Skeletal muscle tissue (tissue), 4 donors: ENCODE data around the gene ZBED5. TPM values are rescaled to one million over a fixed set of nuclear protein-coding genes. Genes with fewer than 3 reads are reported as not detected.

Experiments
- H3K27ac ChIP-seq: one replicate; pipeline ENCODE4 v1.7.0; 2013; ENCODE audit warnings: mild to moderate bottlenecking, low read depth, low read length, inconsistent platforms
- H3K27me3 ChIP-seq, 3 donors: one replicate each; pipeline ENCODE4 v1.7.0; 2013; ENCODE audit warnings: low read length in 3 of 3; ENCODE audit not compliant: control insufficient read depth in 3 of 3, insufficient read depth in 3 of 3
- H3K36me3 ChIP-seq, 3 donors: one replicate each; pipeline ENCODE4 v1.7.0; 2013; ENCODE audit warnings: low read length in 3 of 3; ENCODE audit not compliant: control insufficient read depth in 3 of 3, insufficient read depth in 3 of 3
- H3K4me1 ChIP-seq, 3 donors: one replicate each; pipeline ENCODE4 v1.7.0; 2013; ENCODE audit warnings: low read length in 3 of 3, mild to moderate bottlenecking in 3 of 3; ENCODE audit not compliant: control insufficient read depth in 3 of 3, insufficient read depth in 3 of 3
- H3K4me3 ChIP-seq, 3 donors: one replicate each; pipeline ENCODE4 v1.7.0; 2013; ENCODE audit warnings: low read length in 3 of 3
- H3K9ac ChIP-seq, 3 donors: one replicate each; pipeline ENCODE4 v1.7.0; 2013; ENCODE audit warnings: low read length in 3 of 3, mild to moderate bottlenecking in 3 of 3, moderate library complexity in 2 of 3, low read depth in 1 of 3
- H3K9me3 ChIP-seq, 3 donors: one replicate each; pipeline ENCODE4 v1.7.0; 2013; ENCODE audit warnings: low read length in 3 of 3; ENCODE audit not compliant: control insufficient read depth in 3 of 3
- total RNA-seq: library from RNA; depleted of rRNA; stranded (reverse); fragments of >200 nt; gene quantifications from one replicate; pipeline ENCODE4 v1.2.3, GENCODE V29; 2014
- donor health status: Osteomylitis.

ZBED5 gene
- total RNA-seq, 1 donor from 2014 or later, result 21.4 TPM

GRCh38 chr11:10818594-10818993 lies 39.3 kb downstream of the ZBED5 start:
- Histone ChIP-seq H3K36me3 (peaks cover 0 to 2% (median 0%) of the 10 kb centered on the region in 3 donors), H3K27me3 (no peaks in the 10 kb centered on the region), H3K9me3 (no peaks in the 10 kb centered on the region), H3K4me3 (no peak overlapping the region), H3K9ac (no peak overlapping the region), H3K4me1 (no peaks in the 10 kb centered on the region), H3K27ac (no peak overlapping the region)

GRCh38 chr11:10813945-10814344 lies 43.9 kb downstream of the ZBED5 start:
- H3K4me3 ChIP-seq, result no peak overlapping the region
- no peak overlapping the region for H3K27ac ChIP-seq
- H3K4me1 ChIP-seq, result peaks cover 0 to 9% (median 6%) of the 10 kb centered on the region in 3 donors
- H3K9ac ChIP-seq, result no peak overlapping the region
- H3K27me3 ChIP-seq, result no peaks in the 10 kb centered on the region
- no peaks in the 10 kb centered on the region for H3K9me3 ChIP-seq
- no peaks in the 10 kb centered on the region for H3K36me3 ChIP-seq

GRCh38 chr11:10809373-10810160 lies 48.3 kb downstream of the ZBED5 start:
- Histone ChIP-seq H3K27ac (peak overlapping the region; percentile 99), H3K9me3 (no peaks in the 10 kb centered on the region), H3K9ac (peak overlapping the region; percentile 84 to 99 (median 97)), H3K4me3 (peak overlapping the region; percentile 95 to 99 (median 99)), H3K4me1 (peaks cover 20 to 32% (median 31%) of the 10 kb centered on the region in 3 donors), H3K36me3 (peaks cover 23 to 26% (median 25%) of the 10 kb centered on the region in 3 donors), H3K27me3 (no peaks in the 10 kb centered on the region)

DNA sequence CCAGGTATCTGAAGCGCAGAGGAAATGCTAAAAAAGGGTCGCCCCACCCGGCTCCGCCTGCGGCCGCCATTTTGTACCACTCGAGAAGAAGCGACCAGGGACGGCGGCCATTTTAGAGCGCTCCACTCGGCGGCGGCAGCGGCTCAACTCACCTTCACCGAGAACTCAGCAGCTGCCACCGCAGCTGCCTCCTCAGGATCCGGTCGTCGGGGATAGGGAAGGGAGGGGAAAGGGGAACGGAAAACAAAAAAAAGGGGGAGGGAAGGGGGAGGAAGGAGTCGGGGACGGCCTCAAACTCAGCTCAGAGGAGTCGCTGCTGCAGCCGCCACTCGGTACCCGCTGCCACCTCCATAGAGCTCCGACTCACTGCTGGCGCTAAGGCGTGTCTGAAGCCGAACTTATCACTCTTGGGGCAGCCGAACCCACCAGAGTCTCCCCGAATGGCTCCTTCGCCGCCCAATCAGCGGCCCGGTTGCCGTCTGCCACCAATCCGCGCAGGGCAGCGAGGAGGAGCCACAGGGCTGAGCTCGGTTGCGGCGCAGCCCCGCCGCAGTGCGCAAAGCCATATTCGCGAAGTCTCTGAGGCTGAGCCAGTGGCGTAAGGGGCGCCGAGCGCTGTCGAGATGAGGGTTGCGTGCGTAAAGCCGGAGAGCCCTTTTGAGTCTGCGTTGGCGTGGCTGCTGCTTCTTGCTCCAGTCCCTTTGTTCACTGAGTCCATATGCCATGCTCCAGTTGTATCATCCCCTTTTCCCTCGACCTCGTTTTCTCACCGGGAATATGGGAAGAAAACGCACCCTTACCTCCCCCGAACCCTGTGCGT lies 49.1 kb downstream of the ZBED5 start, which contains the start of gene EIF4G2:
EIF4G2 (minus strand) TSS at position 374 of the 820 bp plus-strand sequence.
- Histone ChIP-seq H3K27me3 (no peaks in the 10 kb centered on the region), H3K27ac (peak within 1 kb of the TSS; percentile 99), H3K4me3 (peak within 1 kb of the TSS; percentile 97 to 99 (median 99)), H3K4me1 (peaks cover 20 to 33% (median 32%) of the 10 kb centered on the region in 3 donors), H3K36me3 (peaks cover 31 to 34% (median 33%) of the 10 kb centered on the region in 3 donors), H3K9ac (peak within 1 kb of the TSS; percentile 97 to 100 (median 99)), H3K9me3 (no peaks in the 10 kb centered on the region)

DNA sequence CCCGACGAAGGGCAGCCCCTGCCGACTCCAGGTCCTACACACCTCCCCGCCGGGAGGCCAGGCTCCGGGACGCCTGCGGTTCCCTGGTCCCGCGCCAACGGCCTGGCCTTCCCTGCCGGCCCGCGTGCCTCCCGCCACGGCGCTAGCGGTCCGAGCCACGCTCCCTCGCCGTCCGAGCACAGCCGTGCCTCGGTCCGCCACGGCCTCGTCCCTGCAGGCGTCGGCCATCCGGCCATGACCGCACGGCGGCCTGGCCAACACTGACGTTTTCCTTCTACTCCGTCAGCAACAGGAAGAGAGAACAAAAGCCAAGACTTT lies 49.7 kb downstream of the ZBED5 start:
- Histone ChIP-seq H3K36me3 (peaks cover 36 to 40% (median 39%) of the 10 kb centered on the region in 3 donors), H3K4me3 (peak overlapping the region; percentile 86 to 99 (median 97)), H3K27ac (peak overlapping the region; percentile 99), H3K4me1 (peaks cover 20 to 33% (median 32%) of the 10 kb centered on the region in 3 donors), H3K9me3 (no peaks in the 10 kb centered on the region), H3K9ac (peak overlapping the region; percentile 91 to 100 (median 99)), H3K27me3 (no peaks in the 10 kb centered on the region)

DNA sequence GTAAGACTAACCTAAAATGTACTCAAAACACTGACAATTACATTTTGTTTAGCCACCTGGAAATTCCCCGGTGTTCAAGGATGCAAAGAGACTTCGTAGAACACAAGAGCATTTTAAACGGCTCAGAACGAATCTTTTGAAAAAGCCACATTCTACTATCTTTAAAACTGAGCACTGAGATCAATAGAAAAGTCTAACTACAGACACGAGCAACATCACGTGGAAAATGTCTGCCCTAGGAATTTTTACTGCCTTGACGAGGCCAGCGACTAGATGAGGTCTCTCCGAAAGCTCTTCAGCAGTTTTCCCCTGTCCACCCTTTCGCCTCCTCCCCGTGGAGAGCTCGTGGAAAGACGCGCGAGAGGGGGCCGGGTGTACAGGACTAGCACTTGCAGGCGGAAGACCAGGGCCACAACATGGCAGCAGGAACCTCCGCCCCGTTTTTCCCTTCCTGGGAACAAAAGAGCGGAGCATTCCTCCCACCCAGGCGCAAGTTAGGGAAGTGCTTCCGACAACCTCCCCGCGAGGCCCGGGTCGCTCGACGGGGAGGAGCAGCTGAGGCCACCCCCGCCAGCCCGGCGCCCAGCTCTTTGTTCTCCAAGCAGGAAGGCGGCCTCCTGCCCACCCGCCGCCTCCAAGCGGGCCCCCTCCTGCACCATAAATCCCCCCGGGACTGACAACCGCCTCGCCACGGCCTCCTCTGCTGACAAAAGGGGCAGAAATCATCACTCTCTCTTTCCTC lies 50.2 kb downstream of the ZBED5 start:
- peak overlapping the region; percentile 99 for H3K27ac ChIP-seq
- no peaks in the 10 kb centered on the region for H3K27me3 ChIP-seq
- H3K36me3 ChIP-seq, result peaks cover 42 to 45% (median 44%) of the 10 kb centered on the region in 3 donors
- peaks cover 20 to 33% (median 32%) of the 10 kb centered on the region in 3 donors for H3K4me1 ChIP-seq
- H3K9me3 ChIP-seq, result no peaks in the 10 kb centered on the region
- peak overlapping the region; percentile 91 to 100 (median 99) for H3K9ac ChIP-seq
- peak overlapping the region; percentile 86 to 99 (median 97) for H3K4me3 ChIP-seq

GRCh38 chr11:10806206-10806605 lies 51.6 kb downstream of the ZBED5 start:
- Histone ChIP-seq H3K27me3 (no peaks in the 10 kb centered on the region), H3K36me3 (peaks cover 56 to 59% (median 59%) of the 10 kb centered on the region in 3 donors), H3K4me1 (peaks cover 20 to 33% (median 32%) of the 10 kb centered on the region in 3 donors), H3K9me3 (no peaks in the 10 kb centered on the region), H3K9ac (peak overlapping the region in 1 of 3 donors; percentile 100), H3K27ac (no peak overlapping the region), H3K4me3 (no peak overlapping the region)

DNA sequence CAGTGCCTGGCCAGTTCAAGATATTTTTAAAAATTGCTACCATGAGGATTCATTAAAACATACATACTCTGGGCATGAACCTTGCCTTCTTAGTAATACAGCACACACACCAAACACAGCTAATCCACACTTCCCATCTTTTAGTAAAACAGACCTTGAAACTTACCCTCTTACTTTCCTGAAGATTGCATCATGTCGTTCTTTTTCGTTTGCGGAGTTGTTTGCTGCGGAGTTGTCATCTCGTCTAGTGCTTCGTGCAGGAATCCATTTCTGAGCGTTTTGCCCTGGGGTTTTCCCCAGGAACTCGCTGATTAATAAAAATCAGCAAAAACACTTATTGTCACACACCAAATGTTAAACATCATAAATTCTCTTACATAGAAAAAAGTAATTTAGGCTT lies 52.1 kb downstream of the ZBED5 start:
- H3K9me3 ChIP-seq, result no peaks in the 10 kb centered on the region
- H3K9ac ChIP-seq, result no peak overlapping the region
- peaks cover 61 to 63% (median 63%) of the 10 kb centered on the region in 3 donors for H3K36me3 ChIP-seq
- no peak overlapping the region for H3K27ac ChIP-seq
- no peak overlapping the region for H3K4me3 ChIP-seq
- peaks cover 20 to 33% (median 32%) of the 10 kb centered on the region in 3 donors for H3K4me1 ChIP-seq
- no peaks in the 10 kb centered on the region for H3K27me3 ChIP-seq

DNA sequence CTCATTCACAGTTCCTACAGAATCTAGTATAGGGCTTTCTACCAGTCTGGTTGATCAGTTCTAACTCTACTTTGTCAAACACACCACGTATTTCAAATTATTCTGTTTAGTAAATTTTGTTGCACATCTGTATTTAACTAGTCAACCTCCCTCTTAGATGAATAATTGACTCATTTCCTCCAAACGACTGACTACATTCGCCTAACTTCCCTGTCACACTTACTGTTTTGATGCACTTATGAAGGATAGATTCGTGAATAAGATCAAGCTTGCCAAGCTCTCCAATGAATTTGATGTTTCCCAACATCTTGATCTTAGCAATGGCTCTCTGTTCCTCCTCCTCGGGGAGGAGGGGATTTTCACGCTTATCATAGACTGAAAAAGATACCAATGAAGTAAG lies 54.2 kb downstream of the ZBED5 start:
- no peak overlapping the region for H3K4me3 ChIP-seq
- H3K4me1 ChIP-seq, result peaks cover 20 to 27% (median 23%) of the 10 kb centered on the region in 3 donors
- H3K27ac ChIP-seq, result no peak overlapping the region
- H3K9ac ChIP-seq, result no peak overlapping the region
- H3K27me3 ChIP-seq, result no peaks in the 10 kb centered on the region
- H3K36me3 ChIP-seq, result peaks cover 82 to 84% (median 84%) of the 10 kb centered on the region in 3 donors
- no peaks in the 10 kb centered on the region for H3K9me3 ChIP-seq
